Astrocyte of the spinal cord (primary cell): ENCODE data around the gene C1orf210.

ENCODE experiments used
- DNase-seq: peaks from one replicate; pipeline ENCODE4 v3.0.0; 2011; ENCODE audit warnings: low read depth, low spot score
- H3K4me3 ChIP-seq: 2 replicates; pipeline ENCODE4 v1.5.1; 2011; ENCODE audit warnings: low read depth, mild to moderate bottlenecking, low read length, moderate library complexity
- CTCF ChIP-seq: IDR thresholded peaks from 2 replicates; pipeline ENCODE4 v1.5.1; 2012; ENCODE audit warnings: low read depth, mild to moderate bottlenecking, low read length, inconsistent platforms
- in situ Hi-C: cut with HindIII; loops from 2 replicates; pipeline ENCODE4 v1.10.0; 2017; ENCODE audit warnings: low sequenced_read_pairs

The C1orf210 gene

GRCh38 chr1:43317817-43318471 lies 32.6 kb upstream of the C1orf210 start:
- no peak overlapping the region for H3K4me3 ChIP-seq
- DNase-seq = no peak
- TF ChIP-seq CTCF = no peak
- in situ Hi-C loops = no loop called here

- peak; percentile 23 for TF ChIP-seq CTCF
- H3K4me3 ChIP-seq = no peak overlapping the region
- no peak for DNase-seq
- in situ Hi-C loops = no loop called here
These were observed 31.5 kb upstream of the C1orf210 start for GRCh38 chr1:43316738-43317520.

- TF ChIP-seq CTCF = no peak
- DNase-seq = no peak
- in situ Hi-C loops = no loop called here
These were observed 30.8 kb upstream of the C1orf210 start for GRCh38 chr1:43315963-43316737.

GRCh38 chr1:43315481-43315880 lies 30.1 kb upstream of the C1orf210 start:
- DNase-seq = no peak
- H3K4me3 ChIP-seq = no peak overlapping the region
- in situ Hi-C loops = no loop called here
- no peak for TF ChIP-seq CTCF

More at GRCh38 chr1:43315963-43316737, 30.8 kb upstream of the C1orf210 start:
- H3K4me3 ChIP-seq = no peak overlapping the region

- in situ Hi-C loops = no loop called here
These were observed 28.9 kb upstream of the C1orf210 start for GRCh38 chr1:43314233-43314632.

More at GRCh38 chr1:43314233-43314632, 28.9 kb upstream of the C1orf210 start:
- no peak for DNase-seq
- no peak for TF ChIP-seq CTCF
- H3K4me3 ChIP-seq = no peak overlapping the region
